Common myeloid progenitor, CD34-positive (primary cell): ENCODE results near the gene MPIG6B.

ENCODE experiments used
- CTCF ChIA-PET: fragments of 350-600 bp; sonication (Branson Sonifier 250); formaldehyde crosslinking; loops from one replicate; lab custom pipeline; 2021; ENCODE audit warnings: antibody characterized with exemption; lab: Charles Lee
- POLR2A ChIA-PET: fragments of 350-600 bp; sonication (Branson Sonifier 250); formaldehyde crosslinking; loops from one replicate; lab custom pipeline; 2021; ENCODE audit warnings: antibody characterized with exemption; lab: Charles Lee
- DNase-seq, 3 donors: peaks; one replicate each; pipeline versions ENCODE4 v3.0.0 to v3.0.0-alpha.2; 2013
- H3K27ac ChIP-seq, 2 experiments: 1 replicate in 1 of 2; 2 replicates in 1 of 2; pipeline ENCODE4 v1.7.0; 2013; ENCODE audit warnings: inconsistent platforms in 2 of 2, low read length in 2 of 2, mild to moderate bottlenecking in 2 of 2, low read depth in 1 of 2, moderate library complexity in 1 of 2; ENCODE audit not compliant: severe bottlenecking in 2 of 2, insufficient read depth in 1 of 2, poor library complexity in 1 of 2
- H3K27me3 ChIP-seq, 5 experiments: replicated peaks in 2 of 5; 1 replicate in 3 of 5; 2 replicates in 2 of 5; pipeline versions ENCODE4 v1.6.1 to v1.7.0; 2013; ENCODE audit warnings: low read length in 4 of 5, mild to moderate bottlenecking in 2 of 5, moderate library complexity in 2 of 5, inconsistent platforms in 1 of 5; ENCODE audit not compliant: insufficient read depth in 5 of 5, control insufficient read depth in 4 of 5
- H3K36me3 ChIP-seq, 4 experiments: 1 replicate in 2 of 4; 2 replicates in 2 of 4; pipeline versions ENCODE4 v1.6.1 to v1.7.0; 2013; ENCODE audit warnings: low read length in 3 of 4, control low read depth in 1 of 4, mild to moderate bottlenecking in 1 of 4; ENCODE audit not compliant: control insufficient read depth in 4 of 4, insufficient read depth in 4 of 4
- H3K4me1 ChIP-seq, 4 experiments: 1 replicate in 3 of 4; 2 replicates in 1 of 4; pipeline versions ENCODE4 v1.6.1 to v1.7.1; 2013; ENCODE audit warnings: low read length in 3 of 4, mild to moderate bottlenecking in 3 of 4, control low read depth in 1 of 4, inconsistent platforms in 1 of 4, moderate library complexity in 1 of 4; ENCODE audit not compliant: control insufficient read depth in 4 of 4, insufficient read depth in 4 of 4; ENCODE audit errors: control extremely low read depth in 1 of 4
- H3K4me3 ChIP-seq, 7 experiments: 1 replicate in 4 of 7; 2 replicates in 3 of 7; pipeline versions ENCODE4 v1.5.1 to v1.7.0; 2013; ENCODE audit warnings: mild to moderate bottlenecking in 7 of 7, low read length in 6 of 7, moderate library complexity in 6 of 7, inconsistent platforms in 2 of 7, low read depth in 2 of 7, control low read depth in 1 of 7; ENCODE audit not compliant: insufficient read depth in 4 of 7, control insufficient read depth in 1 of 7; ENCODE audit errors: extremely low read depth in 1 of 7
- H3K9me3 ChIP-seq, 5 experiments: 1 replicate in 4 of 5; 2 replicates in 1 of 5; pipeline versions ENCODE4 v1.6.1 to v1.7.1; 2013; ENCODE audit warnings: low read length in 4 of 5, mild to moderate bottlenecking in 2 of 5, inconsistent platforms in 1 of 5, low read depth in 1 of 5, moderate library complexity in 1 of 5; ENCODE audit not compliant: control insufficient read depth in 4 of 5, insufficient read depth in 2 of 5; ENCODE audit errors: control extremely low read depth in 1 of 5
- WGBS: methylation state at CpG from one replicate; pipeline ENCODE4 v1.1.5; 2013; ENCODE audit not compliant: insufficient coverage; 5-methylcytosine and 5-hydroxymethylcytosine counted together

MPIG6B gene

DNA sequence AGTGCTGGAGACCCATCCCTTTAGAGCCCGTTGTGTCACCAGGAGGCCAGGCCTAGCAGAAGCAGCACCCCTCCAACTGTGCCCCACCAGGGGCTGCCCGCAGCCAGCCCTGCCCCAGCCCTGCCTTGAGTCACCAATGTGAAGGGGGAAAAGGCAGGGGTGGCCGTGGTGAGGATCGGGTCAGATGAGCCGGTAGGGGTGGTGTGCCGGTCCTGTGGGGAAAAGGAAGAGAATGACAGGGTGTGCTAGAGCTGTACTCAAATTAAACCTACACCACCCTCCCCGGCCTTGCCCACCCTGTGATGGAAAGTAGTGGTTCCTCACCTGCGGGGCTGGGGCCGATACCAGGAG is 42.4 kb downstream of the MPIG6B start:
- POLR2A ChIA-PET, result no interaction called here
- no peak overlapping the region for H3K27ac ChIP-seq
- 96% methylated on average over 4 of the region's 9 CpGs for WGBS
- DNase-seq, result no peak
- H3K4me1 ChIP-seq, result peaks cover 2 to 12% (median 9%) of the 10 kb centered on the region in 4 experiments
- H3K9me3 ChIP-seq, result no peaks in the 10 kb centered on the region
- H3K27me3 ChIP-seq, result no peaks in the 10 kb centered on the region
- CTCF ChIA-PET, result interaction anchor here (1.4 to 13.2 kb wide), 3 partner anchors 18 to 53 kb away, joined by 3 to 268 read pairs (median 5); partner anchors contain the start of genes CLIC1, DDAH2, MPIG6B and MSH5
- peaks cover 9 to 40% (median 30%) of the 10 kb centered on the region in 4 experiments for H3K36me3 ChIP-seq
- H3K4me3 ChIP-seq, result no peak overlapping the region

DNA sequence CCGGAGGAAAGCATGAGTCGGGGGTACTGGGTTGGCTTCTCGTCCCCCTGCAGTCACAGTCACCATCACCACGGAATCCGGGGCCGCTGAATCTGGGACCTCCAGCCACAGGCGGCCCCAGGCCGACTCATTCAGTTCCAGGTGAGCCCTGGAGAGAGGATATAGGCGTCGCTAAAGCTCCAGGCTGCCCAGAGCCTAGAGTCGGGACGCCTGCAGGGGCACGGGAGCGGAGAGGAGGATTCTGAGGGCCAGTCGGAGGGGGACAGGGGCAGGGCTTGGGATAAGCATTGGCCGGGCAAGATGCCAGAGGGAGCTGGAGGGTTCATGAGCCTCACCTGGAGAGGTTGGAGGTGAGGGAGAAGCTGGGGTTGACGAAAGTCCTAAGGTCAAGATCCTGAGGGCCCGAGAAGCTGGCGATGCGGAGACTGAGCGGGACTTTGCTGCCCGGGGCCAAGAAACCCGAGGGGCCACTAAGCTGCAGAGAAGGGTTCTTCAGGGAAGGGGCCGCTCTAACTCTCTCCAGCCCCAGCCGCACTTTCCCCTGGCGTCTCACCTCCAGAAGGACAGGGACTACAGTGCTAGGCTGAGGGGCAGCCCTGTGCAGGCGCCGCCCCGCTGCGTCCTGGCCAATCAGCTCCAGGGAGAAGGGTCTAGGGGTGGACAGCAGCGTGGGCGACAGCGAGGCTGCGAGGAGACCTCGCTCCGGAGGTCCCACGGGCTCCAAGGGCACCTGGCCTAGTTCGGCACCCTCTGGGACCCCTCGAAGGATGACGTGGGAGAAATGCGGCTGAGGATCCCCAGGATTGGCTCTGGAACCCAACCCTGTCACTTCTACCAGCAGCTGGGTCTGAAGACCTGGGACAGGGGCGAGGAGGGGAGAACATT is 43.0 kb downstream of the MPIG6B start:
- 87% methylated on average over 31 of the region's 42 CpGs for WGBS
- Histone ChIP-seq H3K4me1 (peaks cover 2 to 12% (median 9%) of the 10 kb centered on the region in 4 experiments), H3K36me3 (peaks cover 6 to 34% (median 27%) of the 10 kb centered on the region in 4 experiments), H3K27ac (no peak overlapping the region), H3K9me3 (no peaks in the 10 kb centered on the region), H3K4me3 (peak overlapping the region in 2 of 7 experiments; percentile 19 to 33), H3K27me3 (no peaks in the 10 kb centered on the region)
- DNase-seq, result no peak
- POLR2A ChIA-PET, result no interaction called here
- CTCF ChIA-PET, result interaction anchor here (1.2 to 13.2 kb wide), 4 partner anchors 14 to 54 kb away, joined by 3 to 268 read pairs (median 4); partner anchors contain the start of genes CLIC1, DDAH2, MPIG6B and MSH5

DNA sequence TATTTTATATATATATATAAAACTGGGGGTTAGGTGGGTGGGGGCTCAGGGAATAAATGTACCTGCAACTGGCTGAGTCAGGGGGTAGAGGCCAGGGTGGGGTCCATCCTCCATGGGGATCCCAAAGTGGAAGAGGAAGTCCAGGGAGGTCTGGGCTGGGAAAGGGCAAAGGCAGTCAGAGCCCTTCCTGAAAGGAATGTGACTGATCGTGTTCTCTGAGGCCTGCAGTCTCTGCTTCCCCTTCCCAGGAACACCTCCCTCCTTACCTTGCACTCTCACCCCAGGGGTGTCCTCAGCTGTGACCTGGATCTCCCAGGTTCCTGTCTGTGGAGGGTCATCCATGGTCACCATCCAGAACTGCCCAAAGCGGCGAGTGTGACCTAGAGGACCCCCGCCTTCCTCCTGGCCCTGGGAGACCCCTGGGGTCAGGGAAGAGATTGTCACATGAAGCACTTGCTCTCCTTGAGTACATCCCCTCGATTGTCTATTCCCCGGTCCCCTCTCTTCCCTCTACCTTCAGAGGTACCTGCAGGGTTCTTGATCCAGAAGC is 44.0 kb downstream of the MPIG6B start:
- no peak for DNase-seq
- Histone ChIP-seq H3K27me3 (no peaks in the 10 kb centered on the region), H3K4me1 (peaks cover 2 to 15% (median 10%) of the 10 kb centered on the region in 4 experiments), H3K27ac (no peak overlapping the region), H3K36me3 (peaks cover 0 to 24% (median 18%) of the 10 kb centered on the region in 4 experiments), H3K9me3 (no peaks in the 10 kb centered on the region), H3K4me3 (no peak overlapping the region)
- 92% methylated on average over 5 of the region's 6 CpGs for WGBS
- POLR2A ChIA-PET, result no interaction called here
- CTCF ChIA-PET, result interaction anchor here (1.2 to 13.2 kb wide), 2 partner anchors 15 to 35 kb away, joined by 3 to 268 read pairs; partner anchors contain the start of genes CLIC1, DDAH2, MPIG6B and MSH5

DNA sequence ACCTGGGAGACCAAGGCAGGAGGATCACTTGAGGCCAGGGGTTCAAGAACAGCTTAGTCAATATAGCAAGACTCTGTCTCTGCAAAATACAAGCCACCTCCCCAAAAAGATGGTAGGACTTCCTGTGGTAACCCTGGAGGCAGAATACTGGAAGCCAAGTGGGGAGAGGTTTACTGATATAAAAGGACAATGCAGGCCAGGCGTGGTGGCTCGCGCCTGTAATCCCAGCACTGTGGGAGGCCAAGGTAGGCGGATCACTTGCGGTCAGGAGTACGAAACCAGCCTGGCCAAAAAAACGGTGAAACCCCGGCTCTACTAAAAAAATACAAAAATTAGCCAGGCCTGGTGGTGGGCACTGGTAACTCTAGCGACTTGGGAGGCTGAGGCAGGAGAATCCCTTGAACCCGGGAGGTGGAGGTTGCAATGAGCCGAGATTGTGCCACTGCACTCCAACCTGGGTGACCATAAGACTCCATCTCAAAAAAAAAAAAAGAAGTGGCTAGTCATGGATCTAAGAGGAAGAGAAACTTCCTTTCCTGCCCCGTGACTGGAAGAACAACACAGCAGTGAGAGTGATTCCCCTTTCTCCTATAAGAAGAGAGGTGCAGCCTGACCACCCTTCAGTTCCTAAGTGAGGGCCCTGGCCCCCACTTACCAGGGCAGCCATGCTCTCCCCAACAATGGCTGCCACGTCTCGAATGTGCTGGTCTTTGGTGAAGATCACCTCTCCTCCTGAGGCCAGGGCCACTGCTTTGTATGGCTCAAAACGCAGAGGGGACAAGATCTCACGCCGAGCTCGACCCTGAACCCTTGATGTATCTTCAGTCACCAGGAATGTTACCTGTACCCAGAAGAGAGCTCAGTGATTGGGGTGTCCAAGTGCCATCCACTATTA is 45.4 kb downstream of the MPIG6B start:
- H3K9me3 ChIP-seq, result no peaks in the 10 kb centered on the region
- H3K36me3 ChIP-seq, result peaks cover 0 to 10% (median 6%) of the 10 kb centered on the region in 4 experiments
- H3K4me3 ChIP-seq, result no peak overlapping the region
- 90% methylated on average over 15 of the region's 18 CpGs for WGBS
- ChIA-PET POLR2A (interaction anchor here (0.5 to 1.8 kb wide), 6 partner anchors 20 to 116 kb away, joined by 3 to 18 read pairs (median 8); partner anchors contain the start of genes BAG6, CLIC1, DDAH2 and MSH5), CTCF (interaction anchor here (0.9 to 13.2 kb wide), 15 partner anchors 10 to 84 kb away, joined by 3 to 268 read pairs (median 9); partner anchors contain the start of genes CLIC1, DDAH2, LY6G6D and MPIG6B)
- no peak for DNase-seq
- H3K27me3 ChIP-seq, result no peaks in the 10 kb centered on the region
- H3K27ac ChIP-seq, result no peak overlapping the region
- H3K4me1 ChIP-seq, result peaks cover 2 to 22% (median 12%) of the 10 kb centered on the region in 4 experiments

DNA sequence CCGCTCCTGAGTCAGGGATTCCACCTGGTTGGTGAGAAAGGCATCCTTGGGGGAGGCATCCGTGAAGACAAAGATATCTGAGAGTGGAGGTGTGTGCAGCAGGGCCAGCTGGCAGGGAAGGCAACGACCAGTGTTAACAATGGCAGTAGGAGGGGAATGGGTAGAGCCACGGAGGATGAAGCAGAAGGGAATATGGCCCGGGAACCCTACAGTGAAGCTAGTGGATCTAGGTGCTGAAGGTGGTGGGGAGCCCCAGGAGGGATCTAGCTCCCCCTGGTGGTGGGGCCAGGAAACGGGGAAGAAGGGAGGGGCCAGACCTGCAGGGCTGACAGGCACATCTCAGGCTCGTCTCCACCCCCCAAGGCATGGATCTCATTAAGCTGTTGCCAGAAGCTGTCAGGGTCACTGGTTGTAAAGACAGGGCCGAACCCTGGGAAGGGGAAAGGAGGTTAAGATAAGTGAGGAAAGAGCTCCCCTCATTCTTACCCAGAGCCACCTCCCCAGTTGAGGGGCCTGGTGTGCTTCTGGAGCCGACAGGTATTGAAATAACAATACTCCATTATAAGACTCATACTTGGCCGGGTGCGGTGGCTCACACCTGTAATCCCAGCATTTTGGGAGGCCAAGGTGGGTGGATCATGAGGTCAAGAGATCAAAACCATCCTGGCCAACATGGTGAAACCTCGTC is 46.7 kb downstream of the MPIG6B start:
- H3K27ac ChIP-seq, result no peak overlapping the region
- 53% methylated on average over 9 of the region's 12 CpGs for WGBS
- no peaks in the 10 kb centered on the region for H3K9me3 ChIP-seq
- H3K27me3 ChIP-seq, result no peaks in the 10 kb centered on the region
- peak; percentile 84 to 91 (median 86) for DNase-seq
- ChIA-PET CTCF (interaction anchor here (0.6 to 13.2 kb wide), 33 partner anchors 8 to 224 kb away, joined by 3 to 268 read pairs (median 5); partner anchors contain the start of genes ATP6V1G2, CLIC1, DDAH2 and GPANK1), POLR2A (interaction anchor here (0.5 to 1.8 kb wide), 8 partner anchors 18 to 117 kb away, joined by 3 to 18 read pairs (median 5); partner anchors contain the start of genes BAG6, CLIC1, DDAH2 and HSPA1B)
- H3K4me1 ChIP-seq, result peaks cover 2 to 22% (median 12%) of the 10 kb centered on the region in 4 experiments
- H3K4me3 ChIP-seq, result no peak overlapping the region
- H3K36me3 ChIP-seq, result no peaks in the 10 kb centered on the region

DNA sequence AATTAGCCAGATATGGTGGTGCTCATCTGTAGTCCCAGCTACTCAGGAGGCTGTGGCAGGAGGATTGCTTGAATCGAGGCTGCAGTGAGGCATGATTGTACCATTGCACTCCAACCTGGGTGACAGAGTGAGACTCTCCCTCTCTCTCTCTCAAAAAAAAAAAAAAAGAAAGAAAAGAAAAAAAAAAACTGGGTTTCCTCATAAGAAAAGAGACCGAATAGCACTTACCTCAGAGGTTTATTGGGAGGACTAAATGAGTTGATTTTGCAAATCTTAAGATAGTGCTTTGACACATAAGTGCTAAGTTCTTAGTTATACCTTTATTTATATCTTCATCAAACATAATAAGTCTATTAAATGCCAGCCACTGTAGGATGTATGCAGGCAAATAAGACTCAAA is 47.7 kb downstream of the MPIG6B start:
- Histone ChIP-seq H3K27me3 (no peaks in the 10 kb centered on the region), H3K4me3 (no peak overlapping the region), H3K4me1 (peaks cover 2 to 27% (median 12%) of the 10 kb centered on the region in 4 experiments), H3K27ac (no peak overlapping the region), H3K36me3 (no peaks in the 10 kb centered on the region), H3K9me3 (no peaks in the 10 kb centered on the region)
- 100% methylated on average over 1 of the region's 2 CpGs for WGBS
- DNase-seq, result no peak
- ChIA-PET CTCF (interaction anchor here (0.7 to 13.2 kb wide), 16 partner anchors 9 to 127 kb away, joined by 3 to 268 read pairs (median 7); partner anchors contain the start of genes CLIC1, DDAH2, LY6G6D and MPIG6B), POLR2A (interaction anchor here (1.3 to 1.8 kb wide), 2 partner anchors 33 to 56 kb away, joined by 5 to 6 read pairs; partner anchors contain the start of gene HSPA1B)
